A673 (cell line): ENCODE measurements around the gene KAT2A.

Source experiments
- CTCF ChIP-seq: fragments of 300-800, 200-600 bp; sonication (generic); conservative IDR thresholded peaks from 2 replicates; pipeline ENCODE4 v1.5.1; 2017; ENCODE audit warnings: low read depth, mild to moderate bottlenecking, antibody characterized with exemption, low read length, moderate library complexity, mixed read lengths
- EZH2 ChIP-seq: fragments of 200-600 bp; sonication (generic); IDR thresholded peaks from 2 replicates; pipeline ENCODE4 v1.6.1; 2017; ENCODE audit warnings: borderline replicate concordance, low read depth, mild to moderate bottlenecking, mixed read lengths, antibody characterized with exemption, low read length; ENCODE audit not compliant: poor library complexity, severe bottlenecking

- TF ChIP-seq CTCF: no peak
- TF ChIP-seq EZH2: no peak
Observed at GRCh38 chr17:42124256-42124655, 3.1 kb upstream of the KAT2A start.
